Activated naive CD8-positive, alpha-beta T cell (primary cell): ENCODE data around the gene SFRP2.

Source experiments
- H3K27ac Mint-ChIP-seq: one replicate; pipeline ENCODE4 v1.8.0; 2021; ENCODE audit warnings: mixed read lengths
- H3K27me3 Mint-ChIP-seq: one replicate; pipeline ENCODE4 v1.8.0; 2021; ENCODE audit warnings: mixed read lengths
- H3K36me3 Mint-ChIP-seq: one replicate; pipeline ENCODE4 v1.8.0; 2021; ENCODE audit warnings: mixed read lengths
- H3K4me1 Mint-ChIP-seq: one replicate; pipeline ENCODE4 v1.8.0; 2021; ENCODE audit warnings: low read depth, mixed read lengths
- H3K4me3 Mint-ChIP-seq: one replicate; pipeline ENCODE4 v1.8.0; 2021; ENCODE audit warnings: mild to moderate bottlenecking, mixed read lengths
- H3K9me3 Mint-ChIP-seq: one replicate; pipeline ENCODE4 v1.8.0; 2021; ENCODE audit warnings: low read depth, mixed read lengths

The SFRP2 gene

DNA sequence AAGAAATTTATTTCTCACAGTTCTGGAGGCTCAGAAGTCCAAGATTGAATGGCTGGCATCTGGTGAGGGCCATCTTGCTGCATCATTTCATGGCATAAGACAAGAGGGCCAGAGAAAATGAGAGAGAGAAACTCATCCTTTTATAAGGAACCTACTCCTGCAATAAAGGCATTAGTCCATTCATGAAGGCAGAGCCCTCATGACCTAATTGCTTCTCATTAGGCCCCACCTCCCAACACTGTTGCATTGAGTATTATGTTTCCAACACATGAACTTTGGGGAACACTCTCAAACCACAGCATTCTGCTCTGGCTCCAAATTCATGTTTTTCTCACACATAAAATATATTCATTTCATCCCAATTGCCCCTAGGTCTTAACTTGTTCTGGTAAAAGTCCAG lies 43.2 kb downstream of the SFRP2 start:
- Mint-ChIP-seq H3K27ac (no peak overlapping the region), H3K4me1 (no peaks in the 10 kb centered on the region), H3K27me3 (peaks cover under 1% of the 10 kb centered on the region), H3K9me3 (no peaks in the 10 kb centered on the region), H3K4me3 (no peak overlapping the region), H3K36me3 (no peaks in the 10 kb centered on the region)

DNA sequence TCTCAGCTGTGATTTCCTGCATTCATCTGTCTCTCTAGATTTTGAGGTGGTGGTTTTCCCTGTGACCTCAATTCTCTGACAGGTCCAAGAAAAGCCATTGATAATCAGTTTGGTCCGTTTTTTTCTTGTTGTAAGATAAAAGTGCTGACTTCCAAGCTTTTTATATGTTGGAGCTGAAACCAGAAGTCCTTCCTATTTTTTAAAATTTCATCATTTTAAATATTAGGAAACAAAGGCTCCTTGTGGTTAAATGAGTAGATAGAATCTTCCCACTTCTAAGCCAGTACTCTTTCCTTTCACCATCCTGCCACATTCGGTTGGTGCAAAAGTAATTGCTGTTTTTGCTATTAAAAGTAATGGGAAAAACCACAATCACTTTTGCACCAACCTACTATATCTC lies 47.3 kb downstream of the SFRP2 start:
- Mint-ChIP-seq H3K27ac (no peak overlapping the region), H3K36me3 (peaks cover 5% of the 10 kb centered on the region), H3K4me1 (no peaks in the 10 kb centered on the region), H3K9me3 (no peaks in the 10 kb centered on the region), H3K27me3 (peaks cover 2% of the 10 kb centered on the region), H3K4me3 (no peak overlapping the region)

GRCh38 chr4:153735906-153736461 lies 52.9 kb downstream of the SFRP2 start:
- peaks cover 5% of the 10 kb centered on the region for H3K36me3 Mint-ChIP-seq
- H3K4me1 Mint-ChIP-seq: no peaks in the 10 kb centered on the region
- H3K27ac Mint-ChIP-seq: no peak overlapping the region
- no peak overlapping the region for H3K4me3 Mint-ChIP-seq
- H3K9me3 Mint-ChIP-seq: no peaks in the 10 kb centered on the region
- H3K27me3 Mint-ChIP-seq: peaks cover 2% of the 10 kb centered on the region

GRCh38 chr4:153733751-153734448 lies 55.0 kb downstream of the SFRP2 start:
- no peak overlapping the region for H3K4me3 Mint-ChIP-seq
- H3K9me3 Mint-ChIP-seq: no peaks in the 10 kb centered on the region
- no peaks in the 10 kb centered on the region for H3K36me3 Mint-ChIP-seq
- H3K27ac Mint-ChIP-seq: no peak overlapping the region
- no peaks in the 10 kb centered on the region for H3K27me3 Mint-ChIP-seq
- H3K4me1 Mint-ChIP-seq: no peaks in the 10 kb centered on the region

GRCh38 chr4:153731239-153731638 lies 57.6 kb downstream of the SFRP2 start:
- no peaks in the 10 kb centered on the region for H3K4me1 Mint-ChIP-seq
- no peaks in the 10 kb centered on the region for H3K36me3 Mint-ChIP-seq
- no peaks in the 10 kb centered on the region for H3K9me3 Mint-ChIP-seq
- H3K27me3 Mint-ChIP-seq: no peaks in the 10 kb centered on the region
- no peak overlapping the region for H3K27ac Mint-ChIP-seq
- no peak overlapping the region for H3K4me3 Mint-ChIP-seq
